Measurements from ENCODE around the gene EDN1. TPM values are rescaled to one million over a fixed set of nuclear protein-coding genes. Genes with fewer than 3 reads are reported as not detected.

The EDN1 gene
- total RNA-seq, 1 donor from 2014 or later = not detected

DNA sequence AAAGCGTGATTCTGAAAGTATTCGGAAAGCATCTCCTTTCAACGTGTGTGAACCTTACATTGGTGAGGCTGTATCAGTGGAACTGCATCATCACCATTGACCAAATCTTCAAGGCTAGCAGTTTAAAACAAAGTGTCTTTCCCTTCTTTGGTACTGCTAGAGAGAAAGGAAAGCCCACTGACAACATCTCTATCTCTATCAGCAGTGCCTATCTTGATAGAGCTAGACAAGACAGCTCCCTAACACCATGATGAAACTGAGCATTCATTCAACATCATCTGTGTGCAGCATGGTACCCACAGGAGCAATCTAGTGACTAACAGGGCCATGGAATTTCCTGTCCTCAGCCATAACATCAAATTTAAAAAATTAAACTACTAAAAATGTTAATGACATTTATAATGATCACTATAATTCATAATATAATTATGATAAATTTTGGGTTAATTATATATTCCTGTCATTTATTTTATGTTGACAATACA, 31.5 kb upstream of the EDN1 start:
- Mint-ChIP-seq H3K27me3 (ENCODE audit: low read depth) (peaks cover 2% of the 10 kb centered on the region), H3K9me3 (no peaks in the 10 kb centered on the region), H3K4me3 (no peak overlapping the region), H3K4me1 (no peaks in the 10 kb centered on the region), H3K27ac (ENCODE audit: unreplicated experiment) (no peak overlapping the region), H3K36me3 (ENCODE audit: low read depth) (no peaks in the 10 kb centered on the region)
- DNase-seq (ENCODE audit: low read depth, low spot score) = no peak
- TF ChIP-seq, protein P1, sequence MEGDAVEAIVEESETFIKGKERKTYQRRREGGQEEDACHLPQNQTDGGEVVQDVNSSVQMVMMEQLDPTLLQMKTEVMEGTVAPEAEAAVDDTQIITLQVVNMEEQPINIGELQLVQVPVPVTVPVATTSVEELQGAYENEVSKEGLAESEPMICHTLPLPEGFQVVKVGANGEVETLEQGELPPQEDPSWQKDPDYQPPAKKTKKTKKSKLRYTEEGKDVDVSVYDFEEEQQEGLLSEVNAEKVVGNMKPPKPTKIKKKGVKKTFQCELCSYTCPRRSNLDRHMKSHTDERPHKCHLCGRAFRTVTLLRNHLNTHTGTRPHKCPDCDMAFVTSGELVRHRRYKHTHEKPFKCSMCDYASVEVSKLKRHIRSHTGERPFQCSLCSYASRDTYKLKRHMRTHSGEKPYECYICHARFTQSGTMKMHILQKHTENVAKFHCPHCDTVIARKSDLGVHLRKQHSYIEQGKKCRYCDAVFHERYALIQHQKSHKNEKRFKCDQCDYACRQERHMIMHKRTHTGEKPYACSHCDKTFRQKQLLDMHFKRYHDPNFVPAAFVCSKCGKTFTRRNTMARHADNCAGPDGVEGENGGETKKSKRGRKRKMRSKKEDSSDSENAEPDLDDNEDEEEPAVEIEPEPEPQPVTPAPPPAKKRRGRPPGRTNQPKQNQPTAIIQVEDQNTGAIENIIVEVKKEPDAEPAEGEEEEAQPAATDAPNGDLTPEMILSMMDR (conservative IDR thresholded peaks at IDR 0.05) = no peak

DNA sequence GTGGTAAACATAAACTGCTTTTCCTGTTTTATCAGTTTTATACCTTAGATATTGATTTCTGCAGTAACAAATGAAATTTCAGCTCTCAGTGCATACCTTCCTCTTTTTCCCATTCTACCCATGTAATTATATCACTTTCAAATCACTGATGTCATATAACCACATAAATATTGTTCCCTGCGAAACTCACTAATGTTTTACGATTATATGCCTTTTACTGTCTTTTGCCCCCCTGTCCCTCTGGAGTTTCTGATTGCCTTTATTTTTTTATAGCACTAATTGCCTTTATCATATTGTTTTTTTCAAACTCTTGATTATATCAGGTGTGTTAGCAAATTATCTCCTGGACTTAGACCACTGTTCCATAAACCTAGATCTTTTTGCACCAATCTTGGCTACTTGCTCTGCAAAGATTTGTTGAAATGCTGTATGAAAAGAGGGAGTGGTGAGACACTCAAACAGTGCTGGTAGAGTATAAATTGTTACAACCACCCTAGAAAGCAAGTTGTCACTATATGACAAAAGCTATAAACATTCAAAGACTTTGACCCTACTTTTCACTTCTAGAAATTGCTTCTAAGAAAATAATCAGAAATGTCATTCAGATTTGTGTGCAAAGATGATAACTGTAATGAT, 29.6 kb upstream of the EDN1 start:
- no peak overlapping the region for H3K27ac Mint-ChIP-seq (ENCODE audit: unreplicated experiment)
- no peaks in the 10 kb centered on the region for H3K27me3 Mint-ChIP-seq (ENCODE audit: low read depth)
- H3K4me1 Mint-ChIP-seq = no peaks in the 10 kb centered on the region
- no peaks in the 10 kb centered on the region for H3K36me3 Mint-ChIP-seq (ENCODE audit: low read depth)
- no peak overlapping the region for H3K4me3 Mint-ChIP-seq
- no peak for DNase-seq (ENCODE audit: low read depth, low spot score)
- no peaks in the 10 kb centered on the region for H3K9me3 Mint-ChIP-seq
- TF ChIP-seq, protein P1 (conservative IDR thresholded peaks at IDR 0.05) = no peak

DNA sequence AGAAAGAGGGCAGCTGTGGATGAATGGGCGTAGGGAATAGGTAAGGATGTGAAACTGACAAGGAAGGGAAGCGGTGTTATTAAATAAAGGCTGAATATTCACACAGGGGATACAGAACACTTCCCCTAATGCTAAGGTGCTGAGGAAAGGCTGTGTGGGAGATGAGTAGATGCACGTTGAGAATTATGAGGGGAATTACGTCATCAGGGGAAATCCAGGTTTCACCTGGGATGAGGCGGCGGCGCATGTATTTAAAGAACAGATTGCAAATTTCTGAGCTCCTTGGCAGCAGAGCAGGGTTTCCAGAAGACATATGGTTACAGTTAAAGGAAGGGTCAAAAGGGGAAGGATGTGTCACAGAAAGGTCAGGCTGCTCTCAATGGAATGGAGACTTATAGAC, 28.7 kb upstream of the EDN1 start:
- Mint-ChIP-seq H3K4me1 (no peaks in the 10 kb centered on the region), H3K36me3 (ENCODE audit: low read depth) (no peaks in the 10 kb centered on the region), H3K27ac (ENCODE audit: unreplicated experiment) (no peak overlapping the region), H3K9me3 (no peaks in the 10 kb centered on the region), H3K27me3 (ENCODE audit: low read depth) (no peaks in the 10 kb centered on the region), H3K4me3 (no peak overlapping the region)
- DNase-seq (ENCODE audit: low read depth, low spot score) = no peak
- TF ChIP-seq, protein P1 (conservative IDR thresholded peaks at IDR 0.05) = no peak

DNA sequence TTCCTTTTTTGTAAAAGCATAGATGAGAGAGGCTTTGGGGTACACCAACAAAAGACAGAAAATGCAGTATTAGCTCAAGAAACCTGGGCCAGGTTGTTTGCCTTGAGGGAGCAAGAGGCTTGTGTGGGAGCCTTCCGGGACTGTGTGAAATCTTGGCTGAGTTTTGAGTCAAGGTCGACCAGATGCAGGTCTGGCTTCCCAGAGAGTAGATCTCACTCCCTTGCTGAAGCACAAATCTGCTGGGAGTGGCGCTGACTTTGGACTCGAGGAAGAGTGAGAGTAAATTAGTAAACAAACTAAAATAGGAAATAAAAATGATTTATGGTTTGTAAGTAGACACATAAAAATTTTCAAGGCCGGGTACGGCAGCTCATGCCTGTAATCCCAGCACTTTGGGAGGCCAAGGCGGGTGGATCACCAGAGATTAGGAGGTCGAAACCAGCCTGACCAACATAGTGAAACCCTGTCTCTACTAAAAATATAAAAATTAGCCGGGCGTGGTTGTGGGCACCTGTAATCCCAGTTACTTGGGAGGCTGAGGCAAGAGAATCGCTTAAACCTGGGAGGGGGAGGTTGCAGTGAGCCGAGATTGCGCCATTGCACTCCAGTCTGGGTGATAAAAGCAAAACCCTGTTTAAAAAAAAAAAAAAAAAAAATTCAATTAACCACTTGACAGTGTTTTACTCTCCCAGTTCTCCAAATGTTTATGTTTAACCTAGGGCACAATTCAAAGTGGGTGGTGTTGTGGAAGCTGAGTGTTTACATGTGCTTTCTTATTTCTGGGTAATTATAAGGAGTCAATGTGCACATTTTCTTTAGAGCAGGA, 27.7 kb upstream of the EDN1 start:
- no peak overlapping the region for H3K4me3 Mint-ChIP-seq
- no peaks in the 10 kb centered on the region for H3K9me3 Mint-ChIP-seq
- DNase-seq (ENCODE audit: low read depth, low spot score) = no peak
- H3K27ac Mint-ChIP-seq (ENCODE audit: unreplicated experiment) = no peak overlapping the region
- H3K27me3 Mint-ChIP-seq (ENCODE audit: low read depth) = no peaks in the 10 kb centered on the region
- TF ChIP-seq, protein P1 (conservative IDR thresholded peaks at IDR 0.05) = no peak
- no peaks in the 10 kb centered on the region for H3K4me1 Mint-ChIP-seq
- no peaks in the 10 kb centered on the region for H3K36me3 Mint-ChIP-seq (ENCODE audit: low read depth)

DNA sequence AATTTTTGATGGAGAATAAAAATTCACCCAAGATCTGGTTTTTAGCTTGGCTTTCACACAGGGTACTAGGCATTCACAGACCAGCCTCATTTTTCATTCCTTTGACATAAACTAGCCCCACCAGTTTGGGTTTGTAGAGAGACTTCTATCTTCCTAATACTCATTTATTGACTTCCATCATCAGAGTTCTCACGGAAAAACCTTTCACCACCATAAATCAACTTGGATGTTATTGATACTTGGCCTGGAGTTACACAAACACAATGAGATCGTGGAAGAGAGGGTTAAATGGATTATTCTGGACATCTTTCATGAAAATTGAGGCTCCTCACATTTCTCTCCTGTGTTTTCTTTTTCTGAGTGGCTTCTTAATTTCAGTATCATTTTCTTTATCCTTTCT, 26.8 kb upstream of the EDN1 start:
- Mint-ChIP-seq H3K4me1 (no peaks in the 10 kb centered on the region), H3K4me3 (no peak overlapping the region), H3K9me3 (no peaks in the 10 kb centered on the region), H3K27me3 (ENCODE audit: low read depth) (no peaks in the 10 kb centered on the region), H3K36me3 (ENCODE audit: low read depth) (no peaks in the 10 kb centered on the region), H3K27ac (ENCODE audit: unreplicated experiment) (no peak overlapping the region)
- TF ChIP-seq, protein P1 (conservative IDR thresholded peaks at IDR 0.05) = no peak
- DNase-seq (ENCODE audit: low read depth, low spot score) = no peak

All from neural crest cell (in vitro differentiated cells).